NCI-H1694 (cell line): Measurements from ENCODE around the gene CADM2.

Source experiments
- DNase-seq: peaks from one replicate; lab custom pipeline; 2025; lab: John Stamatoyannopoulos, UW

Gene CADM2

DNA sequence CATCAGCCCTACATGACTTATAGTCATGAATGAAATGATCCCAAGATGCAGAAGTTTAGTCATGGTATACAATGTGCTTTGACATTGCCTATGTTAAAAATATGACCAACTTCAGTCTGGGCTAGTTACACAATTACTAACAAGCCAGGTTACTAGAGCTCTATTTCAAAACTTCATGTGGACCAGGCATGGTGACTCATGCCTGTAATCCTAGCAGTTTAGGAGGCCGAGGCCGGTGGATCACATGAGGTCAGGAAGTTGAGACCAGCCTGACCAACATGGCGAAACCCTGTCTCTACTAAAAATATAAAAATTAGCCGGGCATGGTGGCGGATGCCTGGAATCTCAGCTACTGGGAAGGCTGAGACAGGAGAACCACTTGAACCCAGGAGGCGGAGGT lies 613.0 kb downstream of the CADM2 start:
- DNase-seq, result no peak

DNA sequence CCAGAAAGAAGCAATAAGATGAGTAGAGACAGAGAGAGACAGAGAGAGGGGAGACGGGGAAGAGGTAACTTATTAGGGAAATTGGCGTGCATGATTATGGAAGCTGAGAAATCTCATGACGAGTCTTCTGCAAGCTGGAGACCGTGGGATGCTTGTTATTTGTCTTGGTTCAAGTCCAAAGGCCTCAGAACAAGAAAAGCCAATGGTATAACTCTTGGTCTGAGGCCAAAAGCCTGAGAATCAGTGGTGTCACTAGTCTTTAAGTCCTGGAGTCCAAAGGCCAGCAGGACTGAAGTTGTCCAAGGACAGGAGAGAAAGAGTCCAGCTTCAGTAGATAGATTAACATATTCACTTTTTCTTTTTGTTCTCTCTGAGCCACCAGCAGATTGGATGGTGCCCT lies 613.6 kb downstream of the CADM2 start:
- DNase-seq, result no peak

DNA sequence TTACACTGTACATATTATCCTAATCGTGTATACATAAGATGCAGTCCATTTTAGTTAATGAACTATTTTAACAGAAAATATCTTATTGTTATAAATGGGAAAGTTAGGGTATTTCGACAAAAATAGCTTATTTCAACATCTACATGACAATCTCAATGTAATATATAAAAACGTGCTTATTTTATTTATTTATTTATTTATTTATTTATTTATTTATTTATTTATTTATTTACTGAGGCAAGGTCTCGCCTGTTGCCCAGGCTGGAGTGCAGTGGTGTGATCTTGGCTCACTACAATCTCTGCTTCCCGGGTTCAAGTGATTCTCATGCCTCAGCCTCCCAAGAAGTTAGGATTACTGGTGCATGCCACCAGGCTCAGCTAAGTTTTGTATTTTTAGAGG lies 614.2 kb downstream of the CADM2 start:
- DNase-seq, result no peak

DNA sequence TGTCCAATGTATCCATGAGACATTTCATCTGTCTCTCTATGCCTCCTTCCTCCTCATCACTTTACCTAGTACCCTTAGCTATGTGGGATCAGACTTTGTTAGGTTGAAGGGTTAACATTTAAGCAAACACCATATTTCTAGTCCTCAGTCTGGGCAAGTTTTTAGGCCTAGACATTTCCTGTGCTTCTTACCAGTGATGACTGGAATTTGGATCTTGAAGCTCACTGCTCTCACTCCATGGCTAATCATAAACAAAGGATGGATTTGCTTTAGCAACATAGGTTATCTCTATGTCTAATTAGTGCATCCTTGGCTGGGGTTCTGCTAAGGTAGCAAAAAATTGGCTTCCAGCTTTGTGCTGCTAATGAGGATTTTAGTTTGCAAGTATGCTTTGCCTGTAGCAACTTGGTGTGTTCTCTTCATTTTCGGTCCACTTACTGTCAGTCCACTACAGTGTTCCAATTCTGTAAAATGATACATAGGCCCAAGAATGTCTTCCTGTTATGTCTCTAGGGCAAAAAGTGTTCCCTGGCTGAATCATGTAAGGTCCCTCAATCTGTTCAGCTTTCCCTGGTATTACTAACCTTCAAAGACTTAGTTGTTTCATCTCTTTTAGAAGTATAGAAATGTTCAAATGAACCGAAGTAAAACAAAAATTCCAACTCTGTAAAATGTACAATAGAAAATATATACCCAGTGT lies 615.4 kb downstream of the CADM2 start:
- DNase-seq, result no peak

DNA sequence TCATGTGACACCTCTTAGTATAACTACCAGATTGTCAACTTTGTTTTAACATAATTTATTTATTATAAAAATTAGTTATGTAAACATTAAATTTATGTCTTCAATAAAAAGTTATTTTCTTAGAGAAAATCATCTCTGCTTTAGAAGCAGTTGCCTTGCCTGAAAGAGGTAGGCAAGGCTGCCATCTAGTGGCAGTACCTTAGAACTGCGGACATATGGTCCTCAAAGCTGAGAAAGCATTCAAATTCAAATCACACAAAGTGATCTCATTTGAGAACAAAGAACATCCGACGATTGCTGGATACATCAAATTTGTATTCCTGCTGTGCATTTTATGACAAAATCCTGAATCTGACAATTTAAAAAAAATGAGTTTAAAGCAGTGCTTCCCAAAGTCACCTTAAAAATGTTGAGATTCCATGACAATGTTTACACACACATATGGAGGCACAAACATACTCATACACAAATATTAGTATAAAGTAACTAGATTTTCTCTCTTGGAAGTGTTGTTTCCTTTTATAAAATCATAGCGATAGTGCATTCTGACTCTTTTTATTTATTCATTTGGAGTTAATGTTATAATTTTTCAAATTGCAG lies 617.4 kb downstream of the CADM2 start:
- DNase-seq, result no peak

DNA sequence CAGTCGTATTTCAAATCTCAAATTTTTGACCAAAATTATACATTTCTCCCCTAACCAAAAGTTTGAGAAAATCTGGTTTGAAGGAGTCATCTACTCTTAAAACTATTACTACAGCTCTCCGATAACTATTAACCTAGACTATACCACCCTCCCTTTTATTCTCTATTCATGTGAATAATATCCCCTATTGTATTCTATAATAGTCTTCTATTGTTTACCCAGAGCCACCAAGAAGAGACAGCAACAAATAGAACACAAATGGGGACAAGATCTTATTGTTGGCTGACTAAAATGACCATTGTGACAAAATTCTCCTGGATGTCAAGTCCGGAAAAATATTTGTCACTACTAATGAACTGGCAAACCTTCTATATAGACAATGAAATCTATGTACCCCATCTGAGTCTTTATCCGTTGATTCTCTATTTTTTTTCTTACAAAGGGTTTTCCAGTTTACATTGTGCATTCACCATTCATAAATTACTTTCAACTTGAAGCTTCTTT lies 618.0 kb downstream of the CADM2 start:
- DNase-seq, result no peak

DNA sequence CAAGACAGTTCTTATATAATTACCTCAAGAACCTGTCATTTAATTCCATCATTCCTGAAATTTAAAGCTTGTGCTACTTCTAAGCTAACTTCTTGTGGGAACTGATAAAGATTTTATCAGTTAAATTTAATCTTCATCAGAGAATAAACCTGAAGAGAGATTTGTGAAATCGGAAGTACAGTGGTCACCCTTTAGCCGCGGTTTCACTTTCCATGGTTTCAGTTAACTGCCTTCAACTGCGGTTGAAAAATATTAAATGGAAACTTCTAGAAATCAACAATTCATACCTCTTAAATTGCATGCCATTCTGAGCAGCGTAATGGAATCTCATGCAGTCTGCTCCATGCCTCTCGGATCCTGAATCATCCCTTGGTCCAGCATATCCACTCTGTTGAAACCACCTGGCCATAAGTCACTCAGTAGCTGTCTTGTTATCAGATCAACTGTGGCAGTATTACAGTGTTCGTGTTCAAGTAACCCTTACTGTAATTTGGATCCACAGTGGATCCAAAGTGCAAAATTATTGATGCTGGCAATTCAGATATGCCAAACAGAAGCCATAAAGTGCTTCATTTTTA lies 626.1 kb downstream of the CADM2 start:
- no peak for DNase-seq

DNA sequence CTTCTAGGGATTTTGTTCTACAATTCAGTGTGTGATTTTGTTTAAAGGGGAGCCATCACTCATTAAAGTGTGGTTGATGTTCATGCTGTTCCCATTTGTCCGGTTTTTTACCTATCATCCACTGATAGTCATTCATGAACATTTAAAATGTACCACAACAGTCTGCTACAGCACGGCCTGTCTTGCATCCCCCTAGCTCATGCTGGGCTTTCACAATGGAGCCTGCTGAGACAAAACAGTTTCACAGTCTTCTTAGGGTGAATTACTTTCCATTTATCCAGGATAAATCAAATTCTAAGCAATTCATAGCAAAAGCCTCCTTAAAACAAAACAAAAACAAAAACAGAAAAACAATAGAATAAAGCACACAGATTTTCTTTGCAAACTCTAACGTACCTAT lies 627.2 kb downstream of the CADM2 start:
- DNase-seq, result no peak

DNA sequence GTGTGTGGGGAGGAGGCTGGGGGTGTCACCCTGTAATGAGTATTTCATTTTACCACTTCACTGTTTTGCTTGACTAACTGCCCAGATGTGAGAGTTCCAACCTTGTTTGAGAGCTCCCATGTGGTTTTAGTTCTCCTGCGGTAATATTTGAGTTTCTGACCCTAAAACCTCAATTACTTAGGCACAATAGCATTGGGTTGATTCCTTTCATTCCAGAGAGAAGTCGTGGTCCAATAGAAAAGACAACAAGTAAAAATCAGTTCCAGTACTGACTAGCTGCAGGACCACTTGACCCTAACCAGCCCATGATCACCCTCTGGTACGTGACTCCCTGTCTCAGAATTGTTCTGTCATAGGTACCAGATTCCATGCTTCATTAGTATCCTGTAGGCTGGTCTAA lies 630.4 kb downstream of the CADM2 start:
- no peak for DNase-seq

DNA sequence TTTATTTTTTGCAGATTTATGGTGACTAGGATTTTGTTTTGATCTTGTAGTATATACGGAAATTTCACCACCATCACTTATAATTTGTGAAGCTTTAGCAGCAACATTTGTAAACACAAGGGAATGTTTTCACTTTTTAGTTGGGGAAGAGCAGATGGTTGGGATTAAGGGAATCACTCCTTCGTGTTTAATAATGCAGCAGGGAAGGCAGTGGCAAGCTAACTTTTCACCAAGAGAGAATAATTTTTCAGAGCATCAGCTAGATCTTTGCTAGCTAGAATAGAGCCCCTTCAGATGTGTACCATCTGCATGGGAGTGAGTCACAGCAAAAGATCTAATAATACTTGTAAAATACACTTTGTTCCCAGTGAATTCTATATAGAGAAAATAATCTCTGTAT lies 632.7 kb downstream of the CADM2 start:
- no peak for DNase-seq

DNA sequence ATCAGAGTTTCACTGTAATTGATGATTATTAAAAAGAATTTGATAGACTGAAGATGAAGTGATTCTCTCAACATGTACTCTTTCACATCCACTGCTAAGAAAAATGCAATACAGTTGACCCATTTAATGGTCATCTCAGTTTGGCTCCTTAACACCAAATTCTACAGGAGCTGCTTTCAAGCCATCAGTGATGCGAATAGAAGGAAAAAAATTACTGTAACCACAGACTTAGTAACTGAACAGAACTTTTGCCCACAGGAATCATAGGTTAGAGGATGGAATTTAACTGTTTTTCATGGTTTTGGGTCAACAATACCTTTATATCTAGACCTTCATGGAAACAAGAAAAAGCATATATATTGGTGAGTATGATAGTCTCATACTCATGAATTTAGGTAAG lies 633.5 kb downstream of the CADM2 start:
- DNase-seq, result no peak

DNA sequence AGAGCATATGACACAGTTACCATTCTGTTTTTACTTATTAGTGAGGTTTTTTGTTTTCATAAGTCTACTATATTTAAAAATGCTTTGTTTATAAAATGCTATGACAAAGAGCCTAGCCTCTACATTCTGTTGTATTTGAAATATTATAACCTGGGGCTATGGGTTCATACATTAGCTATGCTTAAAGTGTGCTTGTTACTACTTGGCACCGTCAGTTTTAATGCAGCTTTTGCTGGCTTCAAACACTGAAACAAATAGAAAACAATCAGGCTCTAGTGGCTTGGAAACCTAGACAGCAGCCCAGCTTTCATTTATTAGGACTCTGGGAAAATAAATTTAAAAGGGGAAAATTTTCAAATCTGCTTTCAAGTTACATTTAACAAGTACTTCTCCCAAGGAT lies 635.9 kb downstream of the CADM2 start:
- no peak for DNase-seq

DNA sequence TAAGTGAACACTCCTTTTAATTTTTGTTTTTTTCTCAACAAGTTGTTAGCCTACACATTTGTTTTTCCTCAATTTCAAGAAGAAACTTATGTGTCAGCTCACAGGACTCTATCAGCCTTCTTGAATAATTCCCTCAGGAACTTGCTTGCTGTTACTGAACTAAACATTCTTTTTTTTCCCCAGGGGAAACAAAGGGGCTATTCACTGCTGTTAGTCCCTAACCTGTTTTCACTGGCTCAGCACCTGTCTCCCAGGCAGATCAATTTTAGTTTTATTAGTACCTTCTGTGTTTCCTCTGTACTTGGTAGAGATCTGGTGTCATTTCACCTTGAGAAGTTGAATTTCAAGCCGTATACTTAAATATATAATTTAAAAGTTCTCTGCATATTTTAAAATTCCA lies 644.6 kb downstream of the CADM2 start:
- no peak for DNase-seq

DNA sequence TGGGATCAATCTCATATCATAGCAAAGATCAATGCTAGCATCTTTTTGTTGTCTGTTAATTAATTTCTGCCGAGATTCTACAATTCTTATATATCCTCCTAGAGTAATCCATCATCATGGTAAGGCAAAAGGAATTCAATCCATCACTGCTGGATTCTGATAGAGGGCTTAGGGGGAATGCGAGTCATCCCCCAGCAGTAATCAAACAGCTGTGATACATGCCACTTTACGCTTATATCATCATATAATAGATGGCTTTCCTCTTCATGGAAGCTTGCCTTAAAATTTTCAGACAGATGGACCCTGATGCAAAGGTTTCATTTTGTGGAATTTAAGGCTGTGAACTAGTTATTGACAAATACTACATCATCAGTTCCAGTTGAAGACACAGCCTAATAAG lies 645.9 kb downstream of the CADM2 start:
- DNase-seq, result peak; percentile 12

DNA sequence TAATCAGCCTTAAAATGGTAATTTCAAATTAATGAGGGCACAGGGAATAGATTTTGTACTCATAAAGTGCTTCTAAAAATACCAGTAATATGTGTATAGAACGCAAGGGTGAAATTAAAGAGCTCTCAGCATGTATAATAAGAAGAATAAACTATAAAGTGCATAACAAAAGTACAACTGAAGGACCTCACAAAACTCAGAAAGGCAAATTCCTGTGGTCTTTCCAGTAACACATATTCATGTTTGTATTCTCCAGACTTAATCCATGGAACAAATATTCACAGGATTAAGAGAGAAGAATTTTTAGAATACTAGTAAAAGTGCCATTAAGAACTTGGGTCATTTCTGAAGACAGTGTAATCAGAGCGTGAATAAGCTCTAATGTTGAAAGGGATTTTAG lies 646.3 kb downstream of the CADM2 start:
- no peak for DNase-seq

DNA sequence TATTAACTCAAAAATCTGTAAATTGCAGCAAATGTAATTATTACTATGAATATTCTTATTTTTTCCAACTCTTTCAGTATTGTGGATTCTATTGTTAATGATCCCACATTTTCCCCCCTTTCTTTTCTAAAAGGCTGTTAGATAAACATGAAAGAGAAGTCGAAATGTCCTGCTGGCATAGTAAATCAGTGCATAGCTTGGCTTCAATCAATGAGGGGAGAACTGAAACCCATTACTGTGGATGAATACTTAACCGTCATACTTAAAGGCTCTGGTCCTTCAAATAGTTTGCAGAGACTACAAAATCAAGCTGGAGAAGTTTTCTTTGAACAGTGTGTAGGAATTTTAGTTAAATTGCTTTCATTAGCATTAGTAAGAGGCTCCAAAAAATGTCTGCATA lies 667.9 kb downstream of the CADM2 start:
- no peak for DNase-seq

DNA sequence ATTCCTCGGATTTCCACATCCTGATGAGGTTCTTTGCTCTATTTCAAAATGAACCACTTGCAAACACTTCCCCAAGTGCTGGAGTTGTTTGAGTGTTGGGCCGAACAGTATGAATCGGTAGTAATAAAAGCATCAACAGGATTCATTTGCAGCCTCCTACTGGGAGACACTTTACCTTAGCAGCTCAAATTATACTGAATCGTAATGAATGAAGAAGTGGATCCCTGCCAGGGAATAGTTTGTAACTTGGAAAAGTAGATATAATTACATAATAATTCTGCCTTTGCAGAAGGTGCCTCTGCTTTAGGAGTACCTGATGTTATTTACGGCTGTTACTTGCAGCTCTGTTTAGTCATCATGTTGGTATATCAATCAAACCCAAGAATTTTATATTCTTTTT lies 669.1 kb downstream of the CADM2 start:
- no peak for DNase-seq

DNA sequence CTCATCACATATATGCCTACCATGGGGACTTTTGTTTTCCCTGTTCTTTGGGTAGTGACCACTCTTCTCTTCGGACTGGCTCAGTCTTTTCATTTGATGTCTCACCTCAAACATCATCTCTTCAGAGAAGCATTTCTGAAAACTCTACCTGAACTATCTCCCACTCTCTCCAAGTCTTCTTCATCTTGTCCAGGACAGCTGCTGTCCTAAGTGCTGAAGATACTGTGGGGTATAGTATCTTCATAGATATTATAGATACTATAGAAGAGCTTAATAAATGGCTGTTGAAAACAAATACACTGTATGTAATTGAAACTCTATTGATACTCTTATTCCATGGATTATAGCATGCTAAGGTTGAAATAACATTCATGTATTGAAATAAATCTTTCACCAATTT lies 672.3 kb downstream of the CADM2 start:
- no peak for DNase-seq

DNA sequence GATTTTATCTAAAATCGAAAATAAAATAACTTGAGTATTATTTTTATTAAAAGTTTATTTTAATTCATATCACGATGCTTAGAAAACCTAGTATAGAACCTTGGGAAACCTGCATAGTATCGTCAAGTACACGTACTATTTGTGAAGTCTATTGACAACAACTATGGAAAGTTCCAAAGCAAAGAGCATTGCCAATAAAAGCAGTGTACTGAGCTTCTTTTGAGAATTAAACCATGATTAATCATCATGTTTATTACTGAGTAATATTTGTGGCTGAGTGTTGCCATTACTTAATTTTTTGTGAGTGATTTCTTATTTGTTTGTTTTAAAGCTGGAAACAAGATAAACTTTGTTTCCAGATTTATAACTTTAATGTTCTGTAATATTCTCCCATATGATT lies 674.1 kb downstream of the CADM2 start:
- no peak for DNase-seq

DNA sequence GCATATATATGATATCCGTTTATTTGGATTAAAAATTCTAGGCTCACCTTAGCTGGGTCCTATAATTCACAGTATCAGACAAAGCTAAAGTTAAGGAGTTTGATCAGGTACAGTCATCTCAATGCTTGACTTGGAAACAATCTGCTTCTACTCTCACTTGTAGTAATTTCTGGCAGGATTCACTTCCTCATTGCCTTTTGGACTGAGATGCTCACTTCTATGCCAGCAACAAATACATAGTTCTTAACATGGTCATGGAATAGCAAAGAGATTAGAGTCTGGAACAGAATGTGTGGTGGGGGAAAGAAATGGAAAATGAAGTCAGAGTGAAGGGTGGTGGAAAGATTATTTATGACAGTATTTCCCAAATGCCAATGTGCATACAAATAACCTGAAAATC lies 693.6 kb downstream of the CADM2 start:
- DNase-seq, result no peak

DNA sequence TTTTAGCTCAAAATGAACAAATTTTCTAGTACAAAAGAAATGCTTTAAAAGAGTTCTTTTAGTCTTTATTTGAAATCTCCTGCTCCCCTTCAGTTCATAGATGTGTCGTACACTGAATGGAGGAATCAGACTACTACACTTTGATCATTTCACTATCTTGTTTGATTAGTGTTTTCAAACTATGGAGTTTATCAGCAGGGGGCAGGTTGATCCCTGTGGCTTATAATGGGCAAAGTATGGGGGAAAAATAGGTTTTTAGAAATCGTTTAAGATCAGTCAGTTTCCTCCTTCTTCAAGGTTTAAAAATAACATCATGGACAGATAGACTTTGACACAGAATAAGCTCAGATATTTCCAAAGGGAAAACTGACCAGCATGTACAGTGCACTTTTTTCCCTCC lies 701.7 kb downstream of the CADM2 start:
- no peak for DNase-seq

DNA sequence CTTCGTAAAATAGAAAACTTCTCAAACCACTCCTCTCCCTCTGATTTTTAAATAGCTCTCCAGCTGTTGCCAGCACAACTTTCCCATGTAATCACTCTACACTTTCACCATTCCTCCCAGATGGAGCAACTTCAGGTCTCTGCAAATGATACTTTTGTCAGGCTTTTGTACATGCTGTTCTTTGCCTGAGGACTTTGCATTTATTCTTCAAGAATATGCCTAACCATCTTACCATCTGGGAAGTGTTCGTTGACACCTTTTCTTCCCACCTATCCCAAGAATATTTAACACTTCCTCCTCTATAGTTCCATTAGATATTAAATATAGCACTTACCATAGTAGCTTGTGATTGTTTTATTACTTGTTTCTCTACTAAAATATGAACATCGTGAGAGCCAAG lies 703.7 kb downstream of the CADM2 start:
- DNase-seq, result no peak

DNA sequence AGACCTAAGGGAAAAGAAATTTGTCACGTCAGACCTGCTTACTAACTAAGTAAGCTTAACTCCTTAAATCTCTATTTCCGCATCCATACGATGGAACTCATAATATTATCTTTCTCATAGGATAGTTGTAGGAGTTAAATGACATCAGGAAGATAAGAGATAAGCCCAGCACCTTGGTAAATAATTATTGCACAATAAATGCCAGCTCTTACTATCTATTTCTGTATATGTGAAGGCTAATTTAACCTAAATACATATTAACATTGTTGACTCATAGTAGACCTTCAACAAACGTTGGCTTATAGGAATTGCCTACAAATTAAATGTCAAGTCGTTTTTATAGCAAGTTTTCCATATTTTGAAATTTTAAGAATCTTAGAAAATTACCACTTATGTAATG lies 709.0 kb downstream of the CADM2 start:
- no peak for DNase-seq
